Lower leg skin (tissue), 4 donors: ENCODE data around the gene PLB1. TPM values are rescaled to one million over a fixed set of nuclear protein-coding genes. Genes with fewer than 3 reads are reported as not detected.

ENCODE experiments used
- DNase-seq, 2 donors: peaks; one replicate each; pipeline ENCODE4 v3.0.0-alpha.2; 2019; ENCODE audit warnings: low spot score in 2 of 2
- H3K4me3 ChIP-seq: fragments of 200-600 bp; sonication (generic); 2 replicates; pipeline ENCODE4 v1.5.1; 2017; ENCODE audit warnings: mild to moderate bottlenecking, low read depth; ENCODE audit not compliant: poor library complexity, severe bottlenecking
- CTCF ChIP-seq, 3 donors: fragments of 450-650 bp; IDR thresholded peaks; one replicate each; pipeline ENCODE4 v1.5.1; 2016; ENCODE audit warnings: antibody characterized with exemption in 3 of 3, mild to moderate bottlenecking in 3 of 3, moderate library complexity in 2 of 3
- POLR2A ChIP-seq, 2 donors: fragments of 450-650 bp; IDR thresholded peaks; one replicate each; pipeline ENCODE4 v1.6.1; 2016 to 2017; ENCODE audit warnings: antibody characterized with exemption in 2 of 2, mild to moderate bottlenecking in 1 of 2, moderate library complexity in 1 of 2
- WGBS, 2 donors: methylation state at CpG; one replicate each; pipeline ENCODE4 v1.1.5; 2018; 5-methylcytosine and 5-hydroxymethylcytosine counted together
- intact Hi-C: fragments of 100-400 bp; cut with DNase I; formaldehyde crosslinking; loops from one replicate; pipeline ENCODE4 v1.15.0; 2023; ENCODE audit warnings: low total_unique reads
- total RNA-seq, 4 donors: library from RNA; depleted of rRNA; stranded (reverse); fragments of >200 nt; gene quantifications; one replicate each; pipeline ENCODE4 v1.1.0, GENCODE V29; 2016

Gene PLB1
- total RNA-seq, 4 donors from 2014 or later, result 3.4 to 10.3 (median 8.9) TPM

GRCh38 chr2:28648671-28649395, 153.0 kb downstream of the PLB1 start:
- 58 to 62% methylated on average over 4 of the region's 4 CpGs for WGBS, 2 donors
- intact Hi-C loops, result no loop called here
- no peak for TF ChIP-seq POLR2A (IDR thresholded peaks at IDR 0.05)
- no peak overlapping the region for H3K4me3 ChIP-seq
- DNase-seq, result no peak

GRCh38 chr2:28649481-28650265, 153.8 kb downstream of the PLB1 start:
- intact Hi-C loops, result no loop called here
- no peak for DNase-seq
- no peak for TF ChIP-seq CTCF (IDR thresholded peaks at IDR 0.05)
- TF ChIP-seq POLR2A (IDR thresholded peaks at IDR 0.05), result no peak
- 49 to 58% methylated on average over 8 of the region's 8 CpGs for WGBS, 2 donors
- no peak overlapping the region for H3K4me3 ChIP-seq

- DNase-seq, result no peak
- no peak overlapping the region for H3K4me3 ChIP-seq
- intact Hi-C loops, result no loop called here
- WGBS, 2 donors, result 49 to 78% methylated on average over 4 of the region's 4 CpGs
- no peak for TF ChIP-seq POLR2A (IDR thresholded peaks at IDR 0.05)
- no peak for TF ChIP-seq CTCF (IDR thresholded peaks at IDR 0.05)
Measured at GRCh38 chr2:28650266-28650584, 154.4 kb downstream of the PLB1 start.

GRCh38 chr2:28652217-28652616, 156.4 kb downstream of the PLB1 start:
- no peak overlapping the region for H3K4me3 ChIP-seq
- 29 to 33% methylated on average over 1 of the region's 1 CpG for WGBS, 2 donors
- TF ChIP-seq CTCF (IDR thresholded peaks at IDR 0.05) (no peak), POLR2A (IDR thresholded peaks at IDR 0.05) (no peak)
- no peak for DNase-seq
- intact Hi-C loops, result no loop called here

GRCh38 chr2:28653892-28654662, 158.2 kb downstream of the PLB1 start:
- intact Hi-C loops, result no loop called here
- no peak for DNase-seq
- no peak overlapping the region for H3K4me3 ChIP-seq
- no peak for TF ChIP-seq CTCF (IDR thresholded peaks at IDR 0.05)
- no peak for TF ChIP-seq POLR2A (IDR thresholded peaks at IDR 0.05)
- 70 to 87% methylated on average over 2 of the region's 2 CpGs for WGBS, 2 donors
